H1 (cell line): ENCODE data around the gene ELMO1. TPM values are rescaled to one million over a fixed set of nuclear protein-coding genes. Genes with fewer than 3 reads are reported as not detected.

ENCODE experiments used
- CTCF ChIA-PET: fragments of 300-600 bp; sonication (Branson Sonifier 250); formaldehyde crosslinking; loops from one replicate; lab custom pipeline; 2021; ENCODE audit not compliant: partially characterized antibody; lab: Charles Lee
- POLR2A ChIA-PET: fragments of 300-600 bp; sonication (Branson Sonifier 250); formaldehyde crosslinking; loops from one replicate; lab custom pipeline; 2021; ENCODE audit warnings: inconsistent platforms; ENCODE audit not compliant: partially characterized antibody; lab: Charles Lee
- DNase-seq, 2 experiments: peaks; one replicate each; pipeline versions ENCODE4 v3.0.0 to v3.0.0-alpha.2; 2010 to 2022; ENCODE audit warnings: low spot score in 2 of 2, low read depth in 1 of 2, mixed read lengths in 1 of 2
- FAIRE-seq: peaks from 2 replicates; lab custom pipeline; 2011; peaks lifted over from hg19 to GRCh38; lab: Jason Lieb, UNC
- H2AFZ ChIP-seq: 2 replicates; pipeline ENCODE4 v1.8.1; 2012; ENCODE audit warnings: low read length, inconsistent platforms
- H2AK5ac ChIP-seq: 2 replicates; pipeline ENCODE4 v1.6.1; 2013; ENCODE audit warnings: low read depth, low read length
- H2BK120ac ChIP-seq: replicated peaks from 2 replicates; pipeline ENCODE3; 2013; ENCODE audit warnings: low read depth, low read length, inconsistent platforms
- H2BK12ac ChIP-seq: 2 replicates; pipeline ENCODE4 v1.6.1; 2013; ENCODE audit warnings: low read depth, low read length
- H2BK15ac ChIP-seq: 2 replicates; pipeline ENCODE4 v1.6.1; 2013; ENCODE audit warnings: low read length
- H2BK20ac ChIP-seq: 2 replicates; pipeline ENCODE4 v1.6.1; 2013; ENCODE audit warnings: low read length
- H2BK5ac ChIP-seq: 2 replicates; pipeline ENCODE4 v1.6.1; 2013; ENCODE audit warnings: low read depth, low read length
- H3K14ac ChIP-seq: 2 replicates; pipeline ENCODE4 v1.6.1; 2013; ENCODE audit warnings: inconsistent platforms; ENCODE audit not compliant: insufficient read length
- H3K18ac ChIP-seq: 2 replicates; pipeline ENCODE4 v1.6.1; 2013; ENCODE audit warnings: low read length; ENCODE audit errors: extremely low read depth
- H3K23ac ChIP-seq: 2 replicates; pipeline ENCODE4 v1.6.1; 2013; ENCODE audit warnings: inconsistent platforms; ENCODE audit not compliant: insufficient read length
- H3K23me2 ChIP-seq: 2 replicates; pipeline ENCODE4 v1.6.1; 2013; ENCODE audit warnings: low read depth, low read length
- H3K27ac ChIP-seq: 2 replicates; pipeline ENCODE4 v1.6.1; 2011; ENCODE audit warnings: low read depth, low read length, inconsistent platforms
- H3K27me3 ChIP-seq, 4 experiments: replicated peaks in 1 of 4; 1 replicate in 1 of 4; 2 replicates in 3 of 4; pipeline versions ENCODE4 v1.6.1 to v1.8.1; 2011 to 2013; ENCODE audit warnings: low read length in 3 of 4, mild to moderate bottlenecking in 3 of 4, inconsistent platforms in 2 of 4, mixed read lengths in 2 of 4, moderate library complexity in 1 of 4; ENCODE audit not compliant: control insufficient read depth in 3 of 4, insufficient read depth in 3 of 4; ENCODE audit errors: extremely low read depth in 1 of 4
- H3K36me3 ChIP-seq, 4 experiments: 2 replicates each; pipeline versions ENCODE4 v1.6.1 to v1.8.1; 2011 to 2013; ENCODE audit warnings: mild to moderate bottlenecking in 4 of 4, low read length in 3 of 4, moderate library complexity in 2 of 4, control low read depth in 1 of 4, inconsistent platforms in 1 of 4; ENCODE audit not compliant: insufficient read depth in 4 of 4, control insufficient read depth in 2 of 4
- H3K4ac ChIP-seq: replicated peaks from 2 replicates; pipeline ENCODE3; 2013; ENCODE audit warnings: low read length, low read depth, mixed read lengths, inconsistent platforms; ENCODE audit not compliant: insufficient read length
- H3K4me1 ChIP-seq, 4 experiments: replicated peaks in 1 of 4; 1 replicate in 1 of 4; 2 replicates in 3 of 4; pipeline versions ENCODE4 v1.6.1 to v1.8.1; 2011 to 2013; ENCODE audit warnings: low read length in 3 of 4, inconsistent platforms in 2 of 4, mixed read lengths in 1 of 4; ENCODE audit not compliant: insufficient read depth in 4 of 4, control insufficient read depth in 3 of 4
- H3K4me2 ChIP-seq, 2 experiments: 2 replicates each; pipeline versions ENCODE4 v1.6.1 to v1.8.1; 2011 to 2013; ENCODE audit warnings: low read depth in 2 of 2, low read length in 2 of 2, control low read depth in 1 of 2, inconsistent platforms in 1 of 2, mild to moderate bottlenecking in 1 of 2; ENCODE audit not compliant: insufficient read depth in 1 of 2
- H3K4me3 ChIP-seq, 4 experiments: fragments of 200-600, 300-600 bp in 1 of 4; sonication (generic), shearing (Covaris generic), sonication (Bioruptor Twin) in 1 of 4; 2 replicates each; pipeline versions ENCODE4 v1.5.1 to v1.8.1; 2011 to 2016; ENCODE audit warnings: low read length in 4 of 4, low read depth in 3 of 4, control low read depth in 2 of 4, inconsistent platforms in 2 of 4, mild to moderate bottlenecking in 2 of 4, mixed read lengths in 1 of 4, moderate library complexity in 1 of 4; ENCODE audit not compliant: insufficient read depth in 2 of 4; ENCODE audit errors: extremely low read depth in 1 of 4
- H3K56ac ChIP-seq: replicated peaks from 2 replicates; pipeline ENCODE3; 2013; ENCODE audit warnings: low read depth, mild to moderate bottlenecking, mixed read lengths, low read length, inconsistent platforms; ENCODE audit not compliant: insufficient read length
- H3K79me1 ChIP-seq: 2 replicates; pipeline ENCODE4 v1.6.1; 2013; ENCODE audit warnings: low read depth, low read length, control low read depth
- H3K79me2 ChIP-seq, 2 experiments: 2 replicates each; pipeline versions ENCODE4 v1.6.1 to v1.8.1; 2012 to 2013; ENCODE audit warnings: low read length in 2 of 2, mild to moderate bottlenecking in 2 of 2, inconsistent platforms in 1 of 2; ENCODE audit not compliant: insufficient read depth in 2 of 2, control insufficient read depth in 1 of 2
- H3K9ac ChIP-seq, 4 experiments: replicated peaks in 1 of 4; 1 replicate in 1 of 4; 2 replicates in 3 of 4; pipeline versions ENCODE4 v1.6.1 to v1.8.1; 2011 to 2013; ENCODE audit warnings: low read depth in 3 of 4, low read length in 3 of 4, control low read depth in 2 of 4, mild to moderate bottlenecking in 2 of 4, moderate library complexity in 2 of 4, inconsistent platforms in 1 of 4; ENCODE audit errors: extremely low read depth in 1 of 4
- H3K9me3 ChIP-seq, 2 experiments: 2 replicates each; pipeline versions ENCODE4 v1.6.1 to v1.8.1; 2012 to 2013; ENCODE audit warnings: mild to moderate bottlenecking in 2 of 2, moderate library complexity in 2 of 2, control low read depth in 1 of 2, inconsistent platforms in 1 of 2, low read depth in 1 of 2, low read length in 1 of 2, mixed read lengths in 1 of 2; ENCODE audit not compliant: insufficient read depth in 2 of 2
- H4K20me1 ChIP-seq, 2 experiments: replicated peaks in 1 of 2; 2 replicates each; pipeline versions ENCODE3 to v1.8.1; 2011 to 2013; ENCODE audit warnings: inconsistent platforms in 2 of 2, low read length in 2 of 2, mild to moderate bottlenecking in 1 of 2; ENCODE audit not compliant: insufficient read depth in 2 of 2, control insufficient read depth in 1 of 2
- H4K5ac ChIP-seq: 2 replicates; pipeline ENCODE4 v1.6.1; 2013; ENCODE audit warnings: low read length, low read depth, mixed read lengths, inconsistent platforms; ENCODE audit not compliant: insufficient read length
- H4K8ac ChIP-seq: 2 replicates; pipeline ENCODE4 v1.8.0; 2013; ENCODE audit warnings: mild to moderate bottlenecking, moderate library complexity, low read length, inconsistent platforms; ENCODE audit not compliant: insufficient read depth; ENCODE audit errors: extremely low read depth
- H4K91ac ChIP-seq: replicated peaks from 2 replicates; pipeline ENCODE3; 2013; ENCODE audit warnings: low read length, mixed read lengths, inconsistent platforms; ENCODE audit not compliant: insufficient read length
- BCL11A ChIP-seq, 2 experiments: IDR thresholded peaks; one replicate each; pipeline ENCODE4 v1.6.1; 2011; ENCODE audit warnings: low read depth in 2 of 2, low read length in 2 of 2, mild to moderate bottlenecking in 2 of 2
- KDM4A ChIP-seq: IDR thresholded peaks from one replicate; pipeline ENCODE4 v1.7.1; 2012; ENCODE audit warnings: low read depth, mild to moderate bottlenecking, moderate library complexity, low read length, inconsistent platforms; ENCODE audit not compliant: severe bottlenecking
- RXRA ChIP-seq: IDR thresholded peaks from 2 replicates; pipeline ENCODE4 v1.6.1; 2011; ENCODE audit warnings: low read depth, mild to moderate bottlenecking, low read length, moderate library complexity; ENCODE audit not compliant: insufficient read depth
- WGBS, 2 experiments: shearing (Covaris generic) in 1 of 2; methylation state at CpG; one replicate each; pipeline versions ENCODE4 v1.1.6 to v1.1.7; 2013 to 2015; ENCODE audit warnings: low lambda C conversion rate in 2 of 2, mixed read lengths in 2 of 2, inconsistent platforms in 1 of 2, low coverage in 1 of 2, missing lambda C conversion rate in 1 of 2; ENCODE audit not compliant: insufficient replicate concordance in 2 of 2, insufficient coverage in 1 of 2, insufficient read length in 1 of 2; ENCODE audit errors: extremely low coverage in 1 of 2, missing lambda C conversion rate in 1 of 2; 5-methylcytosine and 5-hydroxymethylcytosine counted together
- polyA plus RNA-seq, 7 experiments: library from polyadenylated mRNA; depleted of rRNA in 3 of 7; stranded (reverse) in 5 of 7; unstranded in 2 of 7; fragments of >200 nt in 5 of 7; fragments of 200-250 nt in 2 of 7; gene quantifications; 1 replicate in 5 of 7; 2 replicates in 1 of 7; 4 replicates in 1 of 7; pipeline versions ENCODE4 v1.2.1 to v1.2.3, GENCODE V29; 2011 to 2013; ENCODE audit warnings: missing spikeins in 2 of 7, mixed read lengths in 2 of 7
- total RNA-seq: library from RNA; stranded (reverse); fragmentation: NEBNext Ultra II Directional; extraction: Animal tissue kit (Norgen Biotek cat#: 25700); gene quantifications from 2 replicates; pipeline ENCODE4 v1.2.1, GENCODE V29; 2021

The ELMO1 gene
- total and polyA plus RNA-seq, 2 of the 8 experiments (the other 6 are each of a cell fraction or from before 2014, with no cell fraction given), result 18.4 to 21.0 TPM

GRCh38 chr7:37395618-37396259 is 52.9 kb downstream of the ELMO1 start:
- Histone ChIP-seq H3K18ac (no peak overlapping the region), H2BK5ac (no peak overlapping the region), H3K79me2 (peaks cover 0 to 5% of the 10 kb centered on the region in 2 experiments; a peak in 2 of 4 replicates), H3K4me1 (peaks cover 0 to 7% (median 4%) of the 10 kb centered on the region in 4 experiments; a peak in 4 of 7 replicates), H3K56ac (no peak overlapping the region), H3K27me3 (no peaks in the 10 kb centered on the region), H2AFZ (no peak overlapping the region), H4K20me1 (no peaks in the 10 kb centered on the region), H3K27ac (no peak overlapping the region), H4K5ac (no peak overlapping the region), H3K9ac (no peak overlapping the region), H3K9me3 (no peaks in the 10 kb centered on the region), H4K91ac (no peak overlapping the region), H3K14ac (no peak overlapping the region), H2BK20ac (no peak overlapping the region), H3K23me2 (no peaks in the 10 kb centered on the region), H2BK12ac (no peak overlapping the region), H3K4ac (no peak overlapping the region), H2AK5ac (no peak overlapping the region), H3K36me3 (no peaks in the 10 kb centered on the region), H4K8ac (no peak overlapping the region), H3K23ac (no peak overlapping the region), H3K4me3 (no peak overlapping the region), H3K4me2 (no peak overlapping the region), H2BK15ac (no peak overlapping the region), H2BK120ac (no peak overlapping the region), H3K79me1 (no peaks in the 10 kb centered on the region; the same call in 1 of the 2 replicates)
- ChIA-PET CTCF (interaction anchor here (1.0 kb wide), 2 partner anchors 10 to 54 kb away, joined by 3 read pairs; no protein-coding TSS in a partner anchor), POLR2A (no interaction called here)
- no peak for TF ChIP-seq BCL11A (IDR thresholded peaks at IDR 0.05; ENCODE audit: low read depth in 2 of 2, low read length in 2 of 2)
- TF ChIP-seq RXRA, result no peak
- no peak for TF ChIP-seq KDM4A
- no peak for DNase-seq
- 73% methylated on average over 1 of the region's 1 CpG; no CpG with 5 or more reads in 1 of the 2 experiments for WGBS, 2 experiments
- no peak for FAIRE-seq
